ENCODE results near the gene DUOX1. TPM values are rescaled to one million over a fixed set of nuclear protein-coding genes. Genes with fewer than 3 reads are reported as not detected.
A peak's percentile ranks its signal among the peaks of the same experiment; 100 is the strongest.

DUOX1 gene
- total RNA-seq, 1 donor from 2014 or later, result 98.7 TPM

DNA sequence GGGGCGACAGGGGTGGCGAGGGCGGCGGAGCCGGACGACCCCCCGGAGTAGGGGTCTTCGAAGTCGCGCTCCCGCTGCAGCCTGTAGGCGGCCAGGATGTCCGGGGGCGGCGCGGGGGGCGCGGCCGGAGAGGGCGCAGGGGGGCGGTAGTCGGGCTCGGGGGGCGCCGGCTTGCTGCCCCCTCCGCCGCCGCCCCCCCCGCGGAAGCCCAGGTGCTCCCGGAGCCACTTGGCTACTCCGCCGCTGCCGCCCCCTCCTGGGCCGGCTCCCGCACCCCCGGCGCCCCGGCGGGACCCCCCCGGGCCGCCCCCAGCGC, 57.7 kb downstream of the DUOX1 start:
- Histone ChIP-seq H3K9me3 (no peaks in the 10 kb centered on the region), H3K4me3 (peak overlapping the region; percentile 77 to 95), H3K27ac (peak overlapping the region; percentile 96), H3K36me3 (no peaks in the 10 kb centered on the region), H3K4me1 (peaks cover 55% of the 10 kb centered on the region), H3K27me3 (no peaks in the 10 kb centered on the region)
- intact Hi-C loops (cut with DNase I), result no loop called here
- TF ChIP-seq POLR2AphosphoS5 (IDR thresholded peaks at IDR 0.05; ENCODE audit: insufficient read depth in 1 of 2, low read depth in 1 of 2) (no peak), POLR2A (IDR thresholded peaks at IDR 0.05) (no peak)
- TF ChIP-seq, protein P1, sequence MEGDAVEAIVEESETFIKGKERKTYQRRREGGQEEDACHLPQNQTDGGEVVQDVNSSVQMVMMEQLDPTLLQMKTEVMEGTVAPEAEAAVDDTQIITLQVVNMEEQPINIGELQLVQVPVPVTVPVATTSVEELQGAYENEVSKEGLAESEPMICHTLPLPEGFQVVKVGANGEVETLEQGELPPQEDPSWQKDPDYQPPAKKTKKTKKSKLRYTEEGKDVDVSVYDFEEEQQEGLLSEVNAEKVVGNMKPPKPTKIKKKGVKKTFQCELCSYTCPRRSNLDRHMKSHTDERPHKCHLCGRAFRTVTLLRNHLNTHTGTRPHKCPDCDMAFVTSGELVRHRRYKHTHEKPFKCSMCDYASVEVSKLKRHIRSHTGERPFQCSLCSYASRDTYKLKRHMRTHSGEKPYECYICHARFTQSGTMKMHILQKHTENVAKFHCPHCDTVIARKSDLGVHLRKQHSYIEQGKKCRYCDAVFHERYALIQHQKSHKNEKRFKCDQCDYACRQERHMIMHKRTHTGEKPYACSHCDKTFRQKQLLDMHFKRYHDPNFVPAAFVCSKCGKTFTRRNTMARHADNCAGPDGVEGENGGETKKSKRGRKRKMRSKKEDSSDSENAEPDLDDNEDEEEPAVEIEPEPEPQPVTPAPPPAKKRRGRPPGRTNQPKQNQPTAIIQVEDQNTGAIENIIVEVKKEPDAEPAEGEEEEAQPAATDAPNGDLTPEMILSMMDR (IDR thresholded peaks at IDR 0.05), result no peak
- no peak for DNase-seq (ENCODE audit: extremely low spot score in 2 of 2)

DNA sequence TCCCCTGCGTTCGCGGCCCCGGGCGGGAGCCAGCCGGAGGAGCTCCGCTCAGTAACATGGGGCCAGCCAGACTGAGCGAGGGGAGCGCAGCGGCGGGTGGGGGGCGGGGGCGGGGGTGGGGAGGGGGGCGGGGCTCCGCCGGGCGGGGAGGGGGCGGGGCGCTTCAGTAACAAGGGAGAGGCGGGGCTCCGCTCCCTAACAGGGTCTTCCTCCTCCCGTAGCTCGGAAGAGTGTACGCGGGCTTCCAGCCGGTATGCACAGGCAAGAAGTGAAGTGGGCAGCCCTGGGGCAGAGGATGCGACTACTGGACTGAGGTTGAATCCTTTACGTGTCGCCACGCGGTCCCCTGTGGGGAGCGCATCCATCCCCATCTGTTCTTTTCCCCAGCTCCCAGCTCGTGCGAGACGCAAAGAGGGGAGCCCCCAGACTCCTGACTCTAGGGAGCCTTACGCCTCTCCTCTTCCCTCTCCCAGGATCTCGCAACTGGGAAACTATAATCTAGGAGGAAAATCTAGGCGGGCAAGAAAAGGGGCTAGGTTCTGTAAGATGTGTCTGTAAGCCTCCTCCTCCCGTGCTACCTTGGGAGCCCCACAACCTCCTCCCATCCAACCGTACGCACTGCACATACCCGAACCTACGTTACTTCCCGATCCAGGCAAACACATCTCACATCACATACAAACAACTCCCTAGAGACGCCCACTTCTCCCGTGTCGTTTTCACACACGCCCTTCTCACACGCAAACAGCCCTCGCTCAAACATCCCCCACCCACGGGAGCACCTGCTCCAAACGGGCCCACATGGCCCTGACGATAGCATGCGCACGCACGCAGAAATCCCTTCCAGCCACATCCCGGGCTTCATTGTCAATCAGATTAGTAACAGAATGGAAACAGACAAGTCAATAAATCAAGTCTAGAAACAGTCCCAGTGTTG, 58.4 kb downstream of the DUOX1 start, which contains the start of gene SHF:
SHF (minus strand) TSS at position 73 of the 937 bp plus-strand sequence; CDS start at position 58, 15 bp downstream.
- H3K27ac ChIP-seq, result peak within 1 kb of the TSS; percentile 96
- no peaks in the 10 kb centered on the region for H3K27me3 ChIP-seq
- H3K36me3 ChIP-seq, result no peaks in the 10 kb centered on the region
- H3K4me3 ChIP-seq, result peak within 1 kb of the TSS; percentile 77 to 95
- intact Hi-C loops (cut with DNase I), result no loop called here
- peak in 1 of 2 donors; percentile 78 for TF ChIP-seq POLR2AphosphoS5 (IDR thresholded peaks at IDR 0.05; ENCODE audit: insufficient read depth in 1 of 2, low read depth in 1 of 2)
- TF ChIP-seq POLR2A (IDR thresholded peaks at IDR 0.05), result no peak
- no peak for DNase-seq (ENCODE audit: extremely low spot score in 2 of 2)
- no peaks in the 10 kb centered on the region for H3K9me3 ChIP-seq
- peaks cover 50% of the 10 kb centered on the region for H3K4me1 ChIP-seq

DNA sequence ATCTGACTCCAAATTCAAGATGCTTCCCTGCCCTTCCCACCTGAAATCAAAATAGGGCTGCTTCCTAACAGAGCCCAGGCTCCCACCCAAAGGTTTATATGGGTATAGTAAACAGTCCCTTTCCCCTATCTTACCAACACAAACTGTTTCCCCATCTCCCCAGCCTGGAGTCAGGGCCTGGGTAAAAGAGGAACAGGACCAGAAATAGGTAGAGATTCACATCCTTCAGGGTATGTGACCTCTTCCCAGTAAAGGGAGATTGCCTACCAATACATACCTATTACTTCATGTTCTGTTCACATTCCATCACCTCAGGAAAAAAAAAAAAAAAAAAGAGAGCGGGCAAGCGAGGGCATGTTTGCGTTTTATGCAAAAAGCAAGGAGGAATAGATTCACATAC, 67.7 kb downstream of the DUOX1 start:
- DNase-seq (ENCODE audit: extremely low spot score in 2 of 2), result no peak
- intact Hi-C loops (cut with DNase I), result no loop called here

DNA sequence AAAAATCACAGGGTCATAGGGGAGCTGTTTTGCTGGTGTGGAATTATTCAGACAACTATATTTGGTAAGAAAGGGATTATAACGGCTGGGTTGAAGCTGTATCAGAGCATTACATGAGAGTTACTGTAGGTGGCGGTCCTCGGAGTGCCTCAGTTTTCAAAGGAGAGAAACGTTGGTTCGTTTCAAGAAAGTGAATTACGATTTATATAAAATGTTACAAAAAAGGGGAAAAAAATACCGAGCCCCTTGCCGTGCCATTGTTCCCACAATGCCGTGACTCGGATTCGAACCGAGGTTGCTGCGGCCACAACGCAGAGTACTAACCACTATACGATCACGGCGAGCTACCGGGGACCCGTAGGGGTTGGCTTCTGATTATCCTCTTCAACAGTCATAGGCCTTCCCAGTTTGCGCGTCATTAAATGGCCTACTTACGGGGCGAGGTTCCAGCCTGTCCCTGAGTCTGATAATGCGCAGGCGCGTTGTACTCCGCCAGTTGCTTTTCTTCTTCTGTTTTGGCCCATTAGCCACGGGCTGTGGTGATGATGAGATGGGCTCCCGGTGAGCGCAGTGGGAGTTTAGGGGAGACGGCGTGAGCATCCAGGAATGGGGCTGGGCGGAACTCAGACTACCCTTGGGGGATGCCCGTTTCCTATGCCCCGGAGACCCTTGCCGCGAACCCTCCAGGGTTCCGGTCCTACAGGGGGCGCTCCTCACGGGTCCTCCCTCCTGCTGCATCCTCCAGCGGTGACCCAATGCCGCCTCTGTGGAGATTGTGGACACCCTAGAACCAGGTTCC, 68.7 kb downstream of the DUOX1 start:
- TF ChIP-seq POLR2A (IDR thresholded peaks at IDR 0.05) (peak in 1 of 2 donors; percentile 95), POLR2AphosphoS5 (IDR thresholded peaks at IDR 0.05; ENCODE audit: insufficient read depth in 1 of 2, low read depth in 1 of 2) (peak; percentile 97 to 98)
- TF ChIP-seq, protein P1 (IDR thresholded peaks at IDR 0.05), result peak; percentile 50 to 93 (median 84)
- no peaks in the 10 kb centered on the region for H3K36me3 ChIP-seq
- H3K9me3 ChIP-seq, result no peaks in the 10 kb centered on the region
- peaks cover 5% of the 10 kb centered on the region for H3K4me1 ChIP-seq
- no peaks in the 10 kb centered on the region for H3K27me3 ChIP-seq
- H3K4me3 ChIP-seq, result peak overlapping the region; percentile 57 to 61
- peak in 1 of 2 donors; percentile 99 for DNase-seq (ENCODE audit: extremely low spot score in 2 of 2)
- intact Hi-C loops (cut with DNase I), result no loop called here
- peak overlapping the region; percentile 99 for H3K27ac ChIP-seq

More for the DNA sequence above, 67.7 kb downstream of the DUOX1 start:
- Histone ChIP-seq H3K9me3 (no peaks in the 10 kb centered on the region), H3K27ac (no peak overlapping the region), H3K4me3 (peak overlapping the region in 1 of 2 donors; percentile 61), H3K4me1 (peaks cover 5% of the 10 kb centered on the region), H3K27me3 (no peaks in the 10 kb centered on the region), H3K36me3 (no peaks in the 10 kb centered on the region)
- TF ChIP-seq, protein P1 (IDR thresholded peaks at IDR 0.05), result no peak
- no peak for TF ChIP-seq POLR2AphosphoS5 (IDR thresholded peaks at IDR 0.05; ENCODE audit: insufficient read depth in 1 of 2, low read depth in 1 of 2)
- TF ChIP-seq POLR2A (IDR thresholded peaks at IDR 0.05), result no peak

DNA sequence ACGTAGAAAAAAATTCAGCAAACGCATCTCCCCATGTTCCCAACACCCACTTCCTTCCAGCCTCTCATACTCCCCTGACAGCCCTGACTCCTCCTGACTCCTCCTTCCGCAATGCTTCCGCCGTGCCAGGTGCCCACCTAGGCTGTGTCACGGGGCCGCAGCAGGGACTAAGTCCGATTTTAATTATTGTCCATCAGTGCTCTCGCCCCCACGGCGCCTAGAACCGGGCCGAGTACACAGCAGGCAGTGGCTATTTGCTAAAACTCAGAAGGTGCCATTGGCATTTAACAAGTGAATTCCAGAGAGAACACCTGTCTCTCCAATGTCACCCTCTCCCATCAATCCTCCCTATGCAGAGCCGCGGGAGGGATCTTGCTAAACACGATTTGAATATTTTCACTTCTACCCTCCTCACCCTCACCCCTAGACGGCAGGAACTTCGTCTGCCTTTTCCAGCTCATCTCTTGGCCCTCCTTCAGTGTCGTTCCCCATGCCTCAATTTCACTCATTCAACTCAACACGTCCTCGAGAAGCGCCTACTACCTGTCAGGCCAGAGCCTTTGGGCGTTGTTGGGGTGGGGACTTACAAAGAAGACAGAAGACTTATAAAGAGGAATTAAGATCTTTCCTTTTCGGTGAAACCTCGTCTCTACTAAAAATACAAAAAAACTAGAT, 69.5 kb downstream of the DUOX1 start:
- Histone ChIP-seq H3K36me3 (no peaks in the 10 kb centered on the region), H3K4me3 (peak overlapping the region; percentile 57 to 61), H3K4me1 (peaks cover 5% of the 10 kb centered on the region), H3K27ac (peak overlapping the region; percentile 99), H3K27me3 (no peaks in the 10 kb centered on the region), H3K9me3 (no peaks in the 10 kb centered on the region)
- TF ChIP-seq, protein P1 (IDR thresholded peaks at IDR 0.05), result peak in 1 of 3 experiments; percentile 2
- TF ChIP-seq POLR2A (IDR thresholded peaks at IDR 0.05) (no peak), POLR2AphosphoS5 (IDR thresholded peaks at IDR 0.05; ENCODE audit: insufficient read depth in 1 of 2, low read depth in 1 of 2) (no peak)
- intact Hi-C loops (cut with DNase I), result no loop called here
- no peak for DNase-seq (ENCODE audit: extremely low spot score in 2 of 2)
